Fibroblast of the aortic adventitia (primary cell): ENCODE data around the gene PTGES3. TPM values are rescaled to one million over a fixed set of nuclear protein-coding genes. Genes with fewer than 3 reads are reported as not detected.
A peak's percentile ranks its signal among the peaks of the same experiment; 100 is the strongest.

Experiments
- DNase-seq: peaks from one replicate; pipeline ENCODE4 v3.0.0-alpha.2; 2010; ENCODE audit warnings: low read depth
- H3K4me3 ChIP-seq: 2 replicates; pipeline ENCODE4 v1.5.1; 2011; ENCODE audit warnings: low read depth, mild to moderate bottlenecking, control low read depth, low read length, moderate library complexity
- CTCF ChIP-seq: IDR thresholded peaks from 2 replicates; pipeline ENCODE4 v1.5.1; 2011; ENCODE audit warnings: mild to moderate bottlenecking, low read length, control low read depth, inconsistent platforms; ENCODE audit not compliant: insufficient read depth
- total RNA-seq: library from RNA; depleted of rRNA; stranded (reverse); fragments of >200 nt; gene quantifications from 2 replicates; pipeline ENCODE4 v1.2.3, GENCODE V29; 2012; ENCODE audit warnings: low replicate concordance

PTGES3 gene
- total RNA-seq, 1 donor = 129 TPM

- peak overlapping the region; percentile 100 for H3K4me3 ChIP-seq
- DNase-seq = peak; percentile 89
- no peak for TF ChIP-seq CTCF
These were observed 36.0 kb upstream of the PTGES3 start for GRCh38 chr12:56723889-56724700.

GRCh38 chr12:56723352-56723751 lies 35.3 kb upstream of the PTGES3 start:
- DNase-seq = no peak
- H3K4me3 ChIP-seq = peak overlapping the region; percentile 100
- no peak for TF ChIP-seq CTCF

GRCh38 chr12:56722832-56723231 lies 34.7 kb upstream of the PTGES3 start:
- H3K4me3 ChIP-seq = peak overlapping the region; percentile 100
- no peak for TF ChIP-seq CTCF
- DNase-seq = no peak

DNA sequence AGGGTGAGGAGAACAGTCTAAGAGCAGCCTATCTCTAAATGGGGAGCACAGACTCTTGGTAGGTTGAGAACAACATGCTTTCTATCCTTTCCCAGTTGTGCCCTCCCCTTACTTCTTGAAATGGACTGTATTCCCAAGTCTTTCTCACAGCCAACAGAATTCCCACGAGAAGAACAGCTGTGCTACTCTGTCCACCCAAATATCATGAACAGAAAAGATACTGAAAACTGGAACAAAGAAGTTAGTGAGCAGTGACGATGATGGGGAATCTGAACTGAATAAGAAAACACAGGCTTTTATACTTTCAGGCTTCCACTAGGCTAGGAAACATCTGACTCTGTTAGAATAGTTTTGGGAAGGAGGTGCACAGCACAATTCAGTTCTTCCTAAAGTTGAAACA lies 33.6 kb upstream of the PTGES3 start:
- no peak overlapping the region for H3K4me3 ChIP-seq
- DNase-seq = no peak
- no peak for TF ChIP-seq CTCF

DNA sequence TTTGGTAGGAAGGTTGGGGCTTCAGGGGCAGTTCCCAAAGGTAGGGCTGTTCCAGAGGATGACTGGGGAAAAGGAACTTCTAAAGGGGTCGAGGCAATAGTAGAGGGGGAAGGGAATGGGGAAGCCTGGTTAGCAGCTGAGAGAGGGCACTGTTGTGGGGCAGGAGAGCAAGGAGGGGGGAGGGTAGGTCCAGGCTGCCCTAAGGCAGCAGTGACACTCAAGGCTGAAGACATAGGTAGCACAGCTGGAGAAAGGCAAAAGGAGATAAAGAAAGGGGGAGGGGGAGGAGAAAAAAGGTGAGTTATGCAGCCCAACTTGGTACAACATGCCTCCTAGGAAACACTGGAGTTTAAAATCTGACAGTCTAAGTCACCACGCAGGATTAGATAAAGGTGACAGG lies 33.1 kb upstream of the PTGES3 start:
- no peak overlapping the region for H3K4me3 ChIP-seq

GRCh38 chr12:56720731-56721151 lies 32.7 kb upstream of the PTGES3 start:
- no peak overlapping the region for H3K4me3 ChIP-seq
- no peak for TF ChIP-seq CTCF
- DNase-seq = no peak

More for the DNA sequence above, 33.1 kb upstream of the PTGES3 start:
- TF ChIP-seq CTCF = no peak
- DNase-seq = no peak

GRCh38 chr12:56719056-56719455 lies 31.0 kb upstream of the PTGES3 start:
- DNase-seq = no peak
- no peak overlapping the region for H3K4me3 ChIP-seq
- no peak for TF ChIP-seq CTCF
